T-helper 1 cell (primary cell): Measurements from ENCODE around the gene ATP5PF.
"Not testable (repeated sequence)": the region's sequence is repeated elsewhere in the genome, so short reads cannot be mapped to it uniquely, and the experiment has no call there.

Experiments
- DNase-seq, 5 donors: peaks; one replicate each; pipeline ENCODE4 v3.0.0-alpha.2; 2012 to 2020

ATP5PF gene

GRCh38 chr21:25721987-25722386 is 12.7 kb downstream of the ATP5PF start:
- no peak for DNase-seq

GRCh38 chr21:25717491-25718147 is 17.1 kb downstream of the ATP5PF start:
- no peak for DNase-seq

- not testable (repeated sequence) for DNase-seq
These were observed 20.6 kb downstream of the ATP5PF start for GRCh38 chr21:25714066-25714465.

GRCh38 chr21:25710550-25710949 is 24.2 kb downstream of the ATP5PF start:
- DNase-seq: no peak

- no peak for DNase-seq
These were observed 24.9 kb downstream of the ATP5PF start for GRCh38 chr21:25709684-25710265.

GRCh38 chr21:25708467-25709065 is 26.1 kb downstream of the ATP5PF start:
- DNase-seq: peak in 4 of 5 donors; percentile 12 to 44 (median 28)

GRCh38 chr21:25701529-25701928 is 33.2 kb downstream of the ATP5PF start:
- DNase-seq: no peak

GRCh38 chr21:25700741-25701140 is 34.0 kb downstream of the ATP5PF start:
- DNase-seq: no peak

- DNase-seq: not testable (repeated sequence)
These were observed 39.2 kb downstream of the ATP5PF start for GRCh38 chr21:25695461-25695860.

- no peak for DNase-seq
These were observed 42.7 kb downstream of the ATP5PF start for GRCh38 chr21:25691976-25692375.

- DNase-seq: no peak
These were observed 45.5 kb downstream of the ATP5PF start for GRCh38 chr21:25689226-25689625.

GRCh38 chr21:25688275-25689155 is 46.2 kb downstream of the ATP5PF start:
- DNase-seq: no peak

- no peak for DNase-seq
These were observed 46.9 kb downstream of the ATP5PF start for GRCh38 chr21:25687787-25688186.

- no peak for DNase-seq
These were observed 52.3 kb downstream of the ATP5PF start for GRCh38 chr21:25682382-25682781.

GRCh38 chr21:25676451-25676850 is 58.3 kb downstream of the ATP5PF start:
- no peak for DNase-seq
